Kidney epithelial cell (primary cell): ENCODE data around the gene TCTN1. TPM values are rescaled to one million over a fixed set of nuclear protein-coding genes. Genes with fewer than 3 reads are reported as not detected.
"Not testable (repeated sequence)": the region's sequence is repeated elsewhere in the genome, so short reads cannot be mapped to it uniquely, and the experiment has no call there.

ENCODE experiments used
- DNase-seq: peaks from one replicate; pipeline ENCODE4 v3.0.0-alpha.2; 2010; ENCODE audit warnings: low read depth
- H3K27me3 ChIP-seq: 2 replicates; pipeline ENCODE4 v1.6.0; 2011; ENCODE audit warnings: low read length; ENCODE audit not compliant: control insufficient read depth, insufficient read depth
- H3K36me3 ChIP-seq: 2 replicates; pipeline ENCODE4 v1.5.1; 2011; ENCODE audit warnings: low read length; ENCODE audit not compliant: control insufficient read depth, insufficient read depth
- H3K4me3 ChIP-seq: 2 replicates; pipeline ENCODE4 v1.5.1; 2011; ENCODE audit warnings: low read depth, mild to moderate bottlenecking, control low read depth, low read length
- total RNA-seq: library from RNA; depleted of rRNA; stranded (reverse); fragments of >200 nt; gene quantifications from 2 replicates; pipeline ENCODE4 v1.2.3, GENCODE V29; 2015
- TF ChIP-seq, protein P1 (sequence below): IDR thresholded peaks from 2 replicates; pipeline ENCODE4 v1.5.1; 2011; ENCODE audit warnings: mild to moderate bottlenecking, moderate library complexity, low read length, control low read depth, inconsistent platforms; ENCODE audit not compliant: insufficient read depth, poor library complexity, severe bottlenecking

The TCTN1 gene
- total RNA-seq, result 16.5 and 27.7 TPM in 2 replicates

DNA sequence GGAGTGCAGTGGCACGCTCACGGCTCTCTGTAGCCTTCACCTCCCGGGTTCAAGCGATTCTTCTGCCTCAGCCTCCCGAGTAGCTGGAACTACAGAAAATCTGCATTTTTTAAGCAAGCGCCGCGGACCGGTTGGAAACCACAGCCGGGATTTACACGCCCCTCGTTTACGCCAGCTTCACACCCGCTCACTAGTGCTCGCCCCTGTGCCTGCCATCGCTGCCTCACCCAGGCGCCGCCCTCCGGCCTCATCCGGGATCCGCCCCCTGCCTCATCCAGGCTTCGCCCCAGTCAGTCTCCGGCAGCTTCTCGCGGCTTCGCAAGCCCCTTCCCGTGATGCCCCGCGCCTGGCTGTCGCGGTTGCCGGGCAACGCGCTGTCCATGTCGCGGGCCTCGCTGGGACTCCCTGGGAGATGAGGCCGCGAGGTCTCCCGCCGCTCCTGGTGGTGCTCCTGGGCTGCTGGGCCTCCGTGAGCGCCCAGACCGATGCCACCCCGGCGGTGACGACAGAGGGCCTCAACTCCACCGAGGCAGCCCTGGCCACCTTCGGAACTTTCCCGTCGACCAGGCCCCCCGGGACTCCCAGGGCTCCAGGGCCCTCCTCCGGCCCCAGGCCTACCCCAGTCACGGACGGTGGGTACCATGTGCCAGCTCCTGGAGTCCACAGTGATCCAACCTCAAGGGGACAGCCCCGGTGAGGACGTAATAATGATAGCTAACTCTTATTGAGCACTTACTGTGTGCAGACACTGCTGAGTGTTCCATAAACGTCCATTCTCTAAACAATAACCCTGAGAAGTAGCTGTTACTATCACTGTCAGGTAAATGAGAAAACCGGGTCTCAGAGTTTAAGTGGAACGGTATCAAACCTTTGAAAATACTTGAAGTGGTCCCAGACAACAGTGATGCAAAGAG, at the start of gene TCTN1:
Gene TCTN1, plus strand, starts transcription at position 359 of the 914 bp plus-strand sequence. Its CDS starts 54 bp downstream, at position 413.
- no peaks in the 10 kb centered on the region for H3K27me3 ChIP-seq
- no peaks in the 10 kb centered on the region for H3K36me3 ChIP-seq
- DNase-seq, result peak; percentile 86
- H3K4me3 ChIP-seq, result peak within 1 kb of the TSS; percentile 71
- TF ChIP-seq, protein P1, sequence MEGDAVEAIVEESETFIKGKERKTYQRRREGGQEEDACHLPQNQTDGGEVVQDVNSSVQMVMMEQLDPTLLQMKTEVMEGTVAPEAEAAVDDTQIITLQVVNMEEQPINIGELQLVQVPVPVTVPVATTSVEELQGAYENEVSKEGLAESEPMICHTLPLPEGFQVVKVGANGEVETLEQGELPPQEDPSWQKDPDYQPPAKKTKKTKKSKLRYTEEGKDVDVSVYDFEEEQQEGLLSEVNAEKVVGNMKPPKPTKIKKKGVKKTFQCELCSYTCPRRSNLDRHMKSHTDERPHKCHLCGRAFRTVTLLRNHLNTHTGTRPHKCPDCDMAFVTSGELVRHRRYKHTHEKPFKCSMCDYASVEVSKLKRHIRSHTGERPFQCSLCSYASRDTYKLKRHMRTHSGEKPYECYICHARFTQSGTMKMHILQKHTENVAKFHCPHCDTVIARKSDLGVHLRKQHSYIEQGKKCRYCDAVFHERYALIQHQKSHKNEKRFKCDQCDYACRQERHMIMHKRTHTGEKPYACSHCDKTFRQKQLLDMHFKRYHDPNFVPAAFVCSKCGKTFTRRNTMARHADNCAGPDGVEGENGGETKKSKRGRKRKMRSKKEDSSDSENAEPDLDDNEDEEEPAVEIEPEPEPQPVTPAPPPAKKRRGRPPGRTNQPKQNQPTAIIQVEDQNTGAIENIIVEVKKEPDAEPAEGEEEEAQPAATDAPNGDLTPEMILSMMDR, result no peak

DNA sequence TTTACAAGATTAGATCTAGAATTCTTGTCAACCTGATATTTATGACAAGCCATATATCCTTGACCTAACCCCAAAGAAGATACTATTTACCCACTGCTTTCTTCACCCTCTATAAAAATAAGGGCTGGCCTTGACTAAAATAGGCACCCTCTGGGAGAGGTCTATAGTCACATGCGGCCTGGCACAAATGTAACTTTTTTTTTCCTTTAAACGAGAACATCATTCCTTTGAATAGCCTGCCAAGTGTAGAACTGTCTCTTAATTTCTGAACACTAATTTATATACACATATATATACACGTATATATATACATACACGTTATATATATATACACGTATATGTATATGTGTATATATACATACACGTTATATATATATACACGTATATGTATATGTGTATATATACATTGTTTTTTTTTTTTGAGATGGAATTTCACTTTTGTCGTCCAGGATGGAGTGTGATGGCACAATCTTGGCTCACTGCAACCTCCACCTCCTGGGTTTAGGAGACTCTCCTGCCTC, 49.4 kb upstream of the TCTN1 start:
- Histone ChIP-seq H3K4me3 (no peak overlapping the region), H3K27me3 (no peaks in the 10 kb centered on the region), H3K36me3 (no peaks in the 10 kb centered on the region)
- DNase-seq, result no peak
- TF ChIP-seq, protein P1, result no peak

DNA sequence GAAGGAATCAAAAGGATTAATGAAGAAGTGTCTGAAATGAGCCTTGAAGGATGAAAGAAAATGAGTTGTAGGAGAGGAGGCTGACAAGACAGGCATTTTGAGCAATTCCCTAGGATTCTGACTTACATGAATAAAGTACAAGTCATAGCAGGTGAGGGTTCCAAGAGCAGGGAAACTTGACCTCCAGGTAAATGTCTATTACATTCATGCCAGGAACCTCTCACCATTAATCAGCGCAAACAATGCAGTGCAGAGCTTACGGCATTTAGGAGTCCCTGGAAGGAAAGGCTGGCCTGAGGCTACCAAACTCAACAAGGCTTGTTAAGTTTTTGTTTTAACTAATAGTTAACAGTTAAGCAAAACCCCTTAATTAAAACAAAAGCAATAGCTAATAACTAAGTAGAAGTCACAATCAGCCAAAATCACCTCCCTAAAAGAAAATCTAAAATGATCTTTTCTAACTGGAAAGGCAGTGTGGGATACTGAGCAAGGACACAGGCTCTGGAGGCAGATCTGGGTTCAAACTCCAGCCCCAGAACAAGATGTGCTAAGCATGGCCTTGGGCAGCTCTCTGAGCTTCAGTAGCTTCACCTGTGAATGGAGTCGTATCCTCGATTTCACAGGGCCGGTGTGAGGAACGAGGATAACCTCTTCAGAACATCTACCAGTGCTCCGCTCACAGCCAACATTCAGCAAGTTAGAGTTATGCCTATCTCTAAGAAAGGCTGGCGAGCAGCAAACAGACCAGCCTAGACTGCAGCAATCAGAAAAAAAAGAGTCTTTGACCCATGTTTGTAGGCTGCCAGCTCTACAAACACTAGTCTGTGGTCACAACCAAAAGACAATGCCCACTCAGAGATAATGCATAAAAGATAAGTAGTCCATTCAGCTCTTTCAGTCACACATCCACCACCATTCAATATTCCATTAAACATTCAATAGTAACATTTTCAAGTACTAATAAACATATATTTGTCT, 47.7 kb upstream of the TCTN1 start:
- Histone ChIP-seq H3K4me3 (no peak overlapping the region), H3K36me3 (no peaks in the 10 kb centered on the region), H3K27me3 (no peaks in the 10 kb centered on the region)
- TF ChIP-seq, protein P1, result no peak
- DNase-seq, result no peak

DNA sequence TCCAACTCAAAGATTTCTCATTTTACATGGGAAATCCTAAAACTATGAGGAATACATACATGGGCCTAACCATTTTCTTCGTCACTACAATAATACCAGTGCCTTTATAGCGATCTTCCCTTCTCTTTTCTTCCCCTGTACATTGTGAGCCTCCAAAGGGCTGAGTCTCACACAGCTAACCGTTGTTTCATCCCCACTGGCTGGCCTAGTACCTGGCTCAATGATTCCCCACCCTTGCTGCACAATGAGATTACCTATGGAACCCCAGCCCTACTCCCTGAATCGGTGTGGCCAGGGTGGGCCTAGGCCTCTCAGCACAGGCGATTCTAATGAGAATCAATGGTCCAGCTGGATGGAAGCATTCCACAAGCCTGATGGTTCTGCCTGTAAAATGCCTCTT, 46.9 kb upstream of the TCTN1 start:
- no peaks in the 10 kb centered on the region for H3K36me3 ChIP-seq
- TF ChIP-seq, protein P1, result no peak

DNA sequence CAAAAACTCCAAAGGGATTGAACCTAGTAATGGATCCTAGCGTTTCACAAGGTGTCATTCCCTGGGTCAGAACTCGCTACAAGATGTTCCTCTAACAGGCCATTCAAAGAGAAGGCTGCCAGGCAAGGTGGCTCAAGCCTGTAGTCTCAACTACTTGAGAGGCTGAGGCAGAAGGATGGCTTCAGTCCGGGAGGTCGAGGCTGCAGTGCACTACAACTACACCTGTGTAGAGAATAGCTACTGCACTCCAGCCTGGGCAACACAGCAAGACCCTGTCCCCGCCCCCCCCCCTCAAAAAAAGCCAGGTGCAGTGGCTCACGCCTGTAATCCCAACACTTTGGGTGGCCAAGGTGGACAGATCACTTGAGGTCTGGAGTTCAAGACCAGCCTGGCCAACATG, 45.2 kb upstream of the TCTN1 start:
- no peaks in the 10 kb centered on the region for H3K36me3 ChIP-seq
- DNase-seq, result no peak
- no peak overlapping the region for H3K4me3 ChIP-seq
- no peaks in the 10 kb centered on the region for H3K27me3 ChIP-seq
- TF ChIP-seq, protein P1, result no peak

More for the DNA sequence above, 46.9 kb upstream of the TCTN1 start:
- no peak overlapping the region for H3K4me3 ChIP-seq
- no peak for DNase-seq
- H3K27me3 ChIP-seq, result no peaks in the 10 kb centered on the region

DNA sequence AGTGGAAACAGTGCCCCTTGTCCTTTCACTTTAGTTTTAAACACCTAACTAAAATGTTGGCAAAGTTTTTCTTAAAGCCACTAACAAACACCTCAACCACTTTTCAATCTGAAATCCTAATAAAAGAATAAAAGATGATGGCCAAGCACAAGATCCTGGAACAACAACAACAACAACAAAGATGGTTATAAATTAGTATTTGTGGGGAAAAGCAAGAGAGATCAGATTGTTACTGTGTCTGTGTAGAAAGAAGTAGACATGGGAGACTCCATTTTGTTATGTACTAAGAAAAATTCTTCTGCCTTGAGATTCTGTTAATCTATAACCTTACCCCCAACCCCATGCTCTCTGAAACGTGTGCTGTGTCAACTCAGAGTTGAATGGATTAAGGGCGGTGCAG, 44.1 kb upstream of the TCTN1 start:
- DNase-seq, H3K36me3 ChIP-seq, H3K27me3 ChIP-seq, H3K4me3 ChIP-seq: not testable (repeated sequence)

DNA sequence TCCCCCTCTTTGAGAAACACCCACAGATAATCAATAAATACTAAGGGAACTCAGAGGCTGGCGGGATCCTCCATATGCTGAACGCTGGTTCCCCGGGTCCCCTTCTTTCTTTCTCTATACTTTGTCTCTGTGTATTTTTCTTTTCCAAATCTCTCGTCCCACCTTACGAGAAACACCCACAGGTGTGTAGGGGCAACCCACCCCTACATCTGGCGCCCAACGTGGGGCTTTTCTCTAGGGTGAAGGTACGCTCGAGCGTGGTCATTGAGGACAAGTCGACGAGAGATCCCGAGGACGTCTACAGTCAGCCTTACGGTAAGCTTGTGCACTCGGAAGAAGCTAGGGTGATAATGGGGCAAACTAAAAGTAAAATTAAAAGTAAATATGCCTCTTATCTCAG, 43.1 kb upstream of the TCTN1 start:
- not testable (repeated sequence) for H3K36me3 ChIP-seq, DNase-seq, H3K4me3 ChIP-seq, H3K27me3 ChIP-seq
